Measurements from ENCODE around the gene FPGS.

DNA sequence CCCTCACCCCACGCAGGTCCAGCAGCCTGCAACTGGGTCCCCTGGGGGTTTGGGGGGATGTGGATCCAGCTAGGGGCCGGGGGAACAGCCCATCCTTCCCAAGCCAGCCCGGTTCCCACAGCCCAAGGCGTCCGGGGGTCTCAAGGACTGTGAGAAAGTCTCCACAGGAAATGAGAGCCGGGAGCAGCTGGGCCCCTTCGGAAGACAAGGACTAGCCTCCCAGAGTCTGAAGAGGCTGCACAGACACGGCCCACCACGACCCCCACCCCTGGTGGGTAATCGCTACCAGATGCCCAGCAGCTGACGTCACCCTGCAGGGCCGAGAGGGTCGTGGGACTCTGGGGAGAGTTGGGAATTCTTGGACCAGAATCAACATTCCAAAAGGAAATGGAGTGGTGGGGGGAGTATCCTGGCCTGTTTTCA lies 34.8 kb upstream of the FPGS start:
- TF ChIP-seq CTCF (IDR thresholded peaks at IDR 0.05) (no peak), POLR2AphosphoS5 (IDR thresholded peaks at IDR 0.05) (no peak)

Measured in prostate gland (tissue), 2 donors.